ENCODE measurements around the gene GEN1.
A peak's percentile ranks its signal among the peaks of the same experiment; 100 is the strongest.

The GEN1 gene

GRCh38 chr2:17754773-17755425, 961 bp downstream of the GEN1 start:
- DNase-seq (ENCODE audit: low read depth in 2 of 2) = no peak

GRCh38 chr2:17756668-17757067, 2.7 kb downstream of the GEN1 start:
- DNase-seq (ENCODE audit: low read depth in 2 of 2) = no peak

- no peak for DNase-seq (ENCODE audit: low read depth in 2 of 2)
These were observed 3.4 kb downstream of the GEN1 start for GRCh38 chr2:17757321-17757720.

GRCh38 chr2:17758118-17758517, 4.2 kb downstream of the GEN1 start:
- DNase-seq (ENCODE audit: low read depth in 2 of 2) = no peak

- DNase-seq (ENCODE audit: low read depth in 2 of 2) = no peak
These were observed 5.9 kb downstream of the GEN1 start for GRCh38 chr2:17759805-17760204.

- no peak for DNase-seq (ENCODE audit: low read depth in 2 of 2)
These were observed 8.5 kb downstream of the GEN1 start for GRCh38 chr2:17762451-17762850.

GRCh38 chr2:17763641-17764333, 9.8 kb downstream of the GEN1 start:
- no peak for DNase-seq (ENCODE audit: low read depth in 2 of 2)

- no peak for DNase-seq (ENCODE audit: low read depth in 2 of 2)
These were observed 11.5 kb downstream of the GEN1 start for GRCh38 chr2:17765398-17765797.

GRCh38 chr2:17768894-17769293, 15.0 kb downstream of the GEN1 start:
- DNase-seq (ENCODE audit: low read depth in 2 of 2) = no peak

- no peak for DNase-seq (ENCODE audit: low read depth in 2 of 2)
These were observed 18.0 kb downstream of the GEN1 start for GRCh38 chr2:17771956-17772355.

- DNase-seq (ENCODE audit: low read depth in 2 of 2) = no peak
These were observed 18.6 kb downstream of the GEN1 start for GRCh38 chr2:17772532-17772931.

GRCh38 chr2:17780546-17780945, 26.6 kb downstream of the GEN1 start:
- DNase-seq (ENCODE audit: low read depth in 2 of 2) = no peak

- DNase-seq (ENCODE audit: low read depth in 2 of 2) = no peak
These were observed 27.5 kb downstream of the GEN1 start for GRCh38 chr2:17781482-17781881.

- DNase-seq (ENCODE audit: low read depth in 2 of 2) = no peak
These were observed 32.8 kb downstream of the GEN1 start for GRCh38 chr2:17786727-17787126.

GRCh38 chr2:17788773-17789172, 34.8 kb downstream of the GEN1 start:
- no peak for DNase-seq (ENCODE audit: low read depth in 2 of 2)

- no peak for DNase-seq (ENCODE audit: low read depth in 2 of 2)
These were observed 36.6 kb downstream of the GEN1 start for GRCh38 chr2:17790536-17790935.

GRCh38 chr2:17791121-17791816, 37.3 kb downstream of the GEN1 start:
- DNase-seq (ENCODE audit: low read depth in 2 of 2) = no peak

GRCh38 chr2:17791817-17792130, 37.8 kb downstream of the GEN1 start:
- no peak for DNase-seq (ENCODE audit: low read depth in 2 of 2)

- peak in 1 of 2 donors; percentile 9 for DNase-seq (ENCODE audit: low read depth in 2 of 2)
These were observed 38.6 kb downstream of the GEN1 start for GRCh38 chr2:17792515-17792914.

GRCh38 chr2:17793296-17793695, 39.4 kb downstream of the GEN1 start:
- DNase-seq (ENCODE audit: low read depth in 2 of 2) = no peak

GRCh38 chr2:17793803-17794354, 39.9 kb downstream of the GEN1 start:
- no peak for DNase-seq (ENCODE audit: low read depth in 2 of 2)

GRCh38 chr2:17795309-17795708, 41.4 kb downstream of the GEN1 start:
- DNase-seq (ENCODE audit: low read depth in 2 of 2) = no peak

GRCh38 chr2:17798338-17798737, 44.4 kb downstream of the GEN1 start:
- no peak for DNase-seq (ENCODE audit: low read depth in 2 of 2)

All from stimulated activated CD4-positive, alpha-beta T cell treated with anti-CD3 and anti-CD28 coated beads, Interleukin-15, amount 100 ng/mL, for 48 hours (primary cell).